Heart left ventricle (tissue), 16 donors: ENCODE results near the gene USP47. TPM values are rescaled to one million over a fixed set of nuclear protein-coding genes. Genes with fewer than 3 reads are reported as not detected.

ENCODE experiments used
- ATAC-seq, 4 donors: fragments of 200-7000 bp; cut with Tn5 transposase; one replicate each; pipeline ENCODE4 v1.9.1; 2020 to 2022; ENCODE audit warnings: moderate library complexity in 4 of 4, mild to moderate bottlenecking in 3 of 4, moderate number of reproducible peaks in 1 of 4
- DNase-seq, 5 donors: peaks; one replicate each; pipeline ENCODE4 v3.0.0-alpha.2; 2020
- H3K27ac ChIP-seq, 12 donors: fragments of 200-600 bp; sonication (generic) in 4 of 12; one replicate each; pipeline versions ENCODE4 v1.5.0 to v1.8.0; 2016 to 2022; ENCODE audit warnings: mild to moderate bottlenecking in 2 of 12
- H3K27me3 ChIP-seq, 9 donors: fragments of 200-600 bp; sonication (generic) in 2 of 9; one replicate each; pipeline versions ENCODE4 v1.5.1 to v1.8.0; 2016 to 2022; ENCODE audit warnings: mild to moderate bottlenecking in 3 of 9
- H3K36me3 ChIP-seq, 9 donors: fragments of 200-600 bp; sonication (generic) in 2 of 9; one replicate each; pipeline versions ENCODE4 v1.5.0 to v1.8.0; 2018 to 2022; ENCODE audit warnings: mild to moderate bottlenecking in 2 of 9
- H3K4me1 ChIP-seq, 12 donors: fragments of 200-600 bp; sonication (generic) in 4 of 12; one replicate each; pipeline versions ENCODE4 v1.5.0 to v1.8.0; 2016 to 2022; ENCODE audit warnings: mild to moderate bottlenecking in 3 of 12
- H3K4me3 ChIP-seq, 12 donors: fragments of 200-600 bp; sonication (generic) in 4 of 12; one replicate each; pipeline versions ENCODE4 v1.5.0 to v1.8.0; 2017 to 2022; ENCODE audit warnings: mild to moderate bottlenecking in 9 of 12, moderate library complexity in 4 of 12
- H3K9me3 ChIP-seq, 12 donors: fragments of 200-600 bp; sonication (generic) in 4 of 12; one replicate each; pipeline versions ENCODE4 v1.5.0 to v1.8.0; 2016 to 2022; ENCODE audit warnings: mild to moderate bottlenecking in 1 of 12
- CTCF ChIP-seq, 12 donors: fragments of 200-600 bp; sonication (generic) in 4 of 12; IDR thresholded peaks; one replicate each; pipeline versions ENCODE4 v1.5.0 to v1.8.0; 2018 to 2022; ENCODE audit warnings: antibody characterized with exemption in 12 of 12, mild to moderate bottlenecking in 5 of 12
- POLR2A ChIP-seq, 2 donors: fragments of 450-650 bp; IDR thresholded peaks; one replicate each; pipeline ENCODE4 v1.6.1; 2017; ENCODE audit warnings: antibody characterized with exemption in 2 of 2, mild to moderate bottlenecking in 2 of 2, moderate library complexity in 2 of 2
- WGBS, 4 donors: extraction: QIAGEN DNeasy Blood & Tissue Kit in 2 of 4; methylation state at CpG; one replicate each; pipeline versions ENCODE4 v1.1.5 to v1.1.7; 2013 to 2018; 5-methylcytosine and 5-hydroxymethylcytosine counted together
- intact Hi-C, 10 donors: fragments of 100-400 bp; cut with DNase I; formaldehyde crosslinking; loops; one replicate each; pipeline versions ENCODE4 v1.11.1 to v1.14.2; 2022
- polyA plus RNA-seq, 2 donors: library from polyadenylated mRNA; stranded (reverse); fragments of 200-250 nt; gene quantifications; one replicate each; pipeline ENCODE4 v1.2.3, GENCODE V29; 2013
- total RNA-seq, 9 donors: library from RNA; depleted of rRNA in 2 of 9; stranded (reverse); fragments of >200 nt in 2 of 9; fragmentation: NEBNext Ultra II Directional in 3 of 9; extraction: Animal tissue kit (Norgen Biotek cat#: 25700) in 3 of 9; gene quantifications; one replicate each; pipeline versions ENCODE4 v1.1.0 to v1.2.4, GENCODE V29; 2016 to 2023
- donor health status: ischemic (EF 13 %, LVEDD 7.1; RV severe dilation, severe dysfunction).
- donor health status: healthy with polysubstance abuse.
- donor health status: DM: no; HTN: yes; CAD: no.
- donor health status: DM: no; HTN: no; CAD: no.
- donor health status: ischemic (EF 25% LVEDD 6.9; RV normal size, moderate dysfunction).
- donor health status: ischemic (EF 25% LVEDD 5.7; RV mildly dilated, moderate dysfunction).
- donor health status: healthy.
- donor health status: DM: yes; HTN: yes; CAD: no.
- donor health status: ischemic (EF 35%, LVEDD 5.7; RV mildly dilated, moderate dysfunction).
- donor health status: nonischemic (EF 11% LVEDD 7.7; RV severe dilation, severe dysfunction).
- donor health status: DM: yes; HTN: yes; CAD: no.
- donor health status: PGD.
- donor health status: ischemic (EF 29% LVEDD 5.4; RV normal size, mild dysfunction).
- donor health status: nonischemic (EF 23%, LVEDD 6.1; RV moderate dilation, normal function).

USP47 gene
- total and polyA plus RNA-seq, 11 donors, result 26.2 to 89.6 (median 54.3) TPM

- intact Hi-C loops, result no loop called here
These were observed 147.0 kb downstream of the USP47 start for GRCh38 chr11:11988681-11989261.

GRCh38 chr11:11989774-11990744 lies 148.3 kb downstream of the USP47 start:
- Histone ChIP-seq H3K36me3 (peaks cover 0 to 8% (median 0%) of the 10 kb centered on the region in 9 donors), H3K9me3 (no peaks in the 10 kb centered on the region), H3K27me3 (no peaks in the 10 kb centered on the region), H3K4me1 (peaks cover 6 to 86% (median 48%) of the 10 kb centered on the region in 12 donors), H3K27ac (peak overlapping the region in 10 of 12 donors; percentile 35 to 84 (median 64)), H3K4me3 (no peak overlapping the region)
- ATAC-seq, result no peak
- intact Hi-C loops, result no loop called here
- TF ChIP-seq CTCF (IDR thresholded peaks at IDR 0.05) (no peak), POLR2A (IDR thresholded peaks at IDR 0.05) (no peak)
- WGBS, 4 donors, result 61 to 68% (median 63%) methylated on average over 8 of the region's 8 CpGs
- DNase-seq, result peak in 1 of 5 donors; percentile 35

More at GRCh38 chr11:11988681-11989261, 147.0 kb downstream of the USP47 start:
- TF ChIP-seq POLR2A (IDR thresholded peaks at IDR 0.05) (no peak), CTCF (IDR thresholded peaks at IDR 0.05) (peak in 3 of 12 donors; percentile 16 to 31 (median 30))
- ATAC-seq, result peak in 1 of 4 donors; percentile 7
- no peaks in the 10 kb centered on the region for H3K36me3 ChIP-seq
- no peaks in the 10 kb centered on the region for H3K9me3 ChIP-seq
- DNase-seq, result no peak
- WGBS, 4 donors, result 68 to 86% (median 77%) methylated on average over 4 to 5 of the region's 5 CpGs
- H3K4me3 ChIP-seq, result no peak overlapping the region
- no peaks in the 10 kb centered on the region for H3K27me3 ChIP-seq
- H3K27ac ChIP-seq, result peak overlapping the region in 10 of 12 donors; percentile 20 to 90 (median 61)
- H3K4me1 ChIP-seq, result peaks cover 6 to 92% (median 55%) of the 10 kb centered on the region in 12 donors

GRCh38 chr11:11992257-11993212 lies 150.8 kb downstream of the USP47 start:
- no peaks in the 10 kb centered on the region for H3K9me3 ChIP-seq
- DNase-seq (peak in 1 of 5 donors; percentile 67), ATAC-seq (peak; percentile 57 to 84 (median 66))
- intact Hi-C loops, result loop anchor here in 2 of 10 donors (2.0 kb wide), 1 partner anchor 20 kb away; no protein-coding TSS in a partner anchor
- no peaks in the 10 kb centered on the region for H3K27me3 ChIP-seq
- 51 to 57% (median 52%) methylated on average over 6 of the region's 6 CpGs for WGBS, 4 donors
- peaks cover 0 to 61% (median 34%) of the 10 kb centered on the region in 12 donors for H3K4me1 ChIP-seq
- H3K36me3 ChIP-seq, result peaks cover 0 to 31% (median 15%) of the 10 kb centered on the region in 9 donors
- TF ChIP-seq POLR2A (IDR thresholded peaks at IDR 0.05) (no peak), CTCF (IDR thresholded peaks at IDR 0.05) (no peak)
- H3K27ac ChIP-seq, result peak overlapping the region; percentile 17 to 84 (median 76)
- no peak overlapping the region for H3K4me3 ChIP-seq
